Stimulated activated CD4-positive, alpha-beta T cell treated with anti-CD3 and anti-CD28 coated beads, TNF-alpha, amount 100 ng/mL, for 48 hours (primary cell): ENCODE data around the gene PDZD2.
A peak's percentile ranks its signal among the peaks of the same experiment; 100 is the strongest.

Experiments used
- DNase-seq, 3 donors: peaks; one replicate each; pipeline ENCODE4 v3.0.0-alpha.2; 2020; ENCODE audit warnings: low read depth in 3 of 3

PDZD2 gene

DNA sequence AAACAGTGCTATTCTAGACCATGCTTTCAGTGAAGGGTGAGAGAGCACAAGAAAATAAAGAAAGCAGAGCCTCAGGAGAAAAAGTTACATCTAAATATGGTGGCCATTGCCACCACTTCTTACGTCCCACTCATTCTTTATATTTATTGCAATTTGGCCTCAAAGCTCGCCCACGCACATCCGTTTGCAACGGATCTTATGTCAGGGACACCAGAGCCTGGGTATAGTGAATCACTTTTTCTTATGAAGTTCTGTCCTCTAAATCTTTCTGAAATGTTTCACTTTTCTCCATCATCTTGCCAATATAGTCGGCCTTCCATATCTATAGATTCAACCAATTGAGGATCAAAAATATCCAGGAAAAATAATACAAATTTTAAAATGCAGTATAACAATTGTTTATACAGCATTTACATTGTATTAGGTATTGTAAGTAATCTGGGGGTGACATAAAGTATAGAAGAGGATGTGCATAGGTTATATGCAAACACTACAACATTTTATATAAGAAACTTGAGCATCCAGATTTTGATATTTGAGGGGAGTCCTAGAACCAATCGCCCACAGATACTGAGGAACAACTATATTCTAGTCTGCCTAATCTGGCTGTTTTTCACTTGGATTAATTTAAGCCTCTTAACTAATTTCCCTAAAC, 500.0 kb downstream of the PDZD2 start:
- DNase-seq = peak; percentile 58 to 72 (median 67)

GRCh38 chr5:32143617-32144377, 504.9 kb downstream of the PDZD2 start:
- DNase-seq = no peak

DNA sequence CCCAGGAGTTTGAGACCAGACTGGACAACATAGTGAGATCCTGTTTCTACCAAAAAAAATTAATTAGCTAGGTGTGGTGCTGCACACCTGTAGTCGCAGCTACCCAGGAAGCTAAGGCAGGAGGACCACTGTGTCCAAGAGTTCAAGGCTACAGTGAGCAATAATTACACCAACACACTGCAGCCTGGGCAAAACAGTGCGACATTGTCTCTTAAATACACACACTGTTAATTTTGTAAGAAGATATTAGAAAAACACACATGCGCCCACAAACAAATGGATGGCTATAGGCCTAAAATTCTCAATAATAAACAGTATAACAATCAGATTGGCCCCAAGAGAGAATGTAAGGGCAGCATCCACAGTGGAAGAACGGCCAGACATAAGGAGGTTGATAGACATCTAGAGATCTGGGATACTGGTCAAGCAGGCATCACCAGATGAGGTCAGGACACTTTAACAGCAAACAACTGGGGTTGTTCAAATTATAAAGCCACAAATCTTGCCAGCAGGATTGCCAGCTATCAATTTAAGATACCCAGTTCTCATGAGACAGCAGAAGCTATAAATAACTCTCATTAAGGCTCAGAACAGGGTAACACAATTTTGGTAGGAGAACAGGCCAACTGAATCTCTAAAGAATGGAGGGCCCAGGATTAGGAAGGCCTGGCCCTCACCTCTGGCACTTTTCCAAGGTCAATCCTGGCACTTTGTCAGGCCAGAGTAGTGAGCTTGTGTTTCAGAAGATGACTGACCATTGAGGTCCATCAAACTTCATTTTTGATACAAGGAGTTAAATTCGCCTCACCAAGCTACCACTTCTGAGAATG, 505.7 kb downstream of the PDZD2 start:
- DNase-seq = no peak

- no peak for DNase-seq
Observed at GRCh38 chr5:32145378-32145777, 506.4 kb downstream of the PDZD2 start.

DNA sequence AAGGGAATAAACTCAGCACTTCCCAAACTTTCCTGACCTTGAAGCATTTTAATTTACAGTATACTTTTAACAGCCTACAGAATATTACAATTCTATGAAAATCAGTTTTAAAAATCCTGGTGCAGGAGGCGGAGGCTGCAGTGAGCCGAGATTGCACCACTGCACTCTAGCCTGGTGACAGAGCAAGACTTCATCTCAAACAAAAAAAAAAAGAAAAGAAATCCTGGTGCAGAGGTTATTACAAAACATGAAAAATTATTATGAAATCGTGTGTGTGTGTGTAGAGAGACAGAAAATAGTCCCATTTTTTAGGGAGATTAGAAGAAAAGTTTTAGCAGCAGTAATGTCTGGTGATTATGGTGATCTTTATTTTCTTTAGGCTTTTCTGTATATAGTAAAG, 508.3 kb downstream of the PDZD2 start:
- DNase-seq = no peak

GRCh38 chr5:32147959-32148358, 509.0 kb downstream of the PDZD2 start:
- DNase-seq = no peak

DNA sequence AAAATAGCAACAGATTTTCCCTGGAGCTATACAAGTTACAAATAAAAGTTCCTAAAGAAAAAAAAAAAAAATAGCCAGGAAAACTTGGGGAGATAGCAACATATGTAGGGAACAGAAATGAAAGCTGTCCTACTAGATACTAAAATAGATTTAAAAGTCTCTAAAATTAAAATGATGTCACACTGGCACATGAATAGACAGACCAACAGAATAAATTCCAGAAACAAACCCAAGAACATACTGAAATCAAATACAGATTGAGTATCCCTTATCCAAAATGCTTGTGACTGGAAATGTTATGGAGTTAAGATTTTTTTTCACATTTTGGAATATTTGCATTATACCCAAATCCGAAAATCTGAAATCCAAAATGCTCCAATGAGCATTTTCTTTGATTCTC, 511.4 kb downstream of the PDZD2 start:
- no peak for DNase-seq

DNA sequence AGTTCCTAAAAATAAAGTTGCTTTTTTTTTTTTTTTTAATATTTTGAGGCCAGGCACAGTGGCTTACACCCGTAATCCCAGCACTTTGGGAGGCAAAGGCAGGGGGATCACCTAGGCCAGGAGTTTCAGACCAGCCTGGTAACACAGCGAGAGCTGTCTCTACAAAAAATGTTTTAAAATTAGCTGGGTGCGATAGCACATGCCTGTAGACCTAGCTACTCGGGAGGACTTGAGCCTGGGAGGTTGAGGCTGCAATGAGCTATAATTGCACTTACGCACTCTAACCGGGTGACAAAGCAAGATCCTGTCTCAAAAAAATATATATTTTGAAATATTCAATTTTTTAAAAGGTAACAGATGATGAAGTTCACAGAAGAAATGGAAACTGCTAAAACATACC, 512.3 kb downstream of the PDZD2 start:
- DNase-seq = no peak

DNA sequence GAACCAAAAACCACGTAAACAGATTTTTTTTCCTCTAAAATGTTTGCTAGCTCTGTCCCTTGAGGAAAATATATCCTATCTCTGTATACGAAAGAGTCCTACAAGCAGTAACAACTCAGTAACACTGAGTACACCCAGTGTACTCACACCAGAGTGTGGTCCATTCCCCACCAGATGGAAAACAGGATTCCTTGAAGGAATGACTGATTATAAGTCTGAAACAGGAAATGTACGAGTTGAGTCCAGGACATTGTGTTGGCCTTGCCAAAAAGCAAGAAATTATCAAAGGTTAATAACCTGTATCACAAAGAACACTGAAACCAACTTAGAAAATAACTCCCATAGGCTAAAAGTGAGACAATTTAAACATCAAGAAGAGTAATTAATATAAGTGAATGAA, 514.8 kb downstream of the PDZD2 start:
- no peak for DNase-seq

GRCh38 chr5:32155211-32155610, 516.3 kb downstream of the PDZD2 start:
- DNase-seq = no peak

DNA sequence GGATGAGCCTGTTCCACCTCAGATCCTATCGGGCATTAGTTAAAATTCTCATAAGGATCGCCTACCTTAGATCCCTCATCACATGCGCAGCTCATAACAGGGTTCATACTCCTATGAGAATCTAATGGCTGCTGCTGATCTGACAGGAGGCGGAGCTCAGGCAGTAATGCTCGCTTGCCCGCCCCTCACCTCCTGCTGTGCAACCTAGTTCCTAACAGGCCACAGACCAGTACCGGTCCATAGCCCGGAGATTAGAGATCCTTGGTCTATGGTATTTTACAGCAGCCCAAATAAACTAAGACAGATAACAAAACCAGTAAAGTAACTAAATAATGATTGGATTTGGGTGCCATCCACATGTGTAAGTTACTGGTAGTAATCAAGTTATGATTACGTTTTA, 517.7 kb downstream of the PDZD2 start:
- DNase-seq = no peak

GRCh38 chr5:32157078-32157477, 518.1 kb downstream of the PDZD2 start:
- no peak for DNase-seq

- no peak for DNase-seq
Observed at GRCh38 chr5:32158679-32158975, 519.7 kb downstream of the PDZD2 start.

GRCh38 chr5:32159328-32160072, 520.6 kb downstream of the PDZD2 start:
- DNase-seq = no peak

- DNase-seq = no peak
Observed at GRCh38 chr5:32160228-32160627, 521.3 kb downstream of the PDZD2 start.
